Dedifferentiated amniotic fluid mesenchymal stem cell (primary cell): ENCODE measurements around the gene SPTBN5.

Experiments
- DNase-seq: peaks from one replicate; pipeline ENCODE4 v3.0.0-alpha.2; 2016; ENCODE audit errors: extremely low spot score

SPTBN5 gene

DNA sequence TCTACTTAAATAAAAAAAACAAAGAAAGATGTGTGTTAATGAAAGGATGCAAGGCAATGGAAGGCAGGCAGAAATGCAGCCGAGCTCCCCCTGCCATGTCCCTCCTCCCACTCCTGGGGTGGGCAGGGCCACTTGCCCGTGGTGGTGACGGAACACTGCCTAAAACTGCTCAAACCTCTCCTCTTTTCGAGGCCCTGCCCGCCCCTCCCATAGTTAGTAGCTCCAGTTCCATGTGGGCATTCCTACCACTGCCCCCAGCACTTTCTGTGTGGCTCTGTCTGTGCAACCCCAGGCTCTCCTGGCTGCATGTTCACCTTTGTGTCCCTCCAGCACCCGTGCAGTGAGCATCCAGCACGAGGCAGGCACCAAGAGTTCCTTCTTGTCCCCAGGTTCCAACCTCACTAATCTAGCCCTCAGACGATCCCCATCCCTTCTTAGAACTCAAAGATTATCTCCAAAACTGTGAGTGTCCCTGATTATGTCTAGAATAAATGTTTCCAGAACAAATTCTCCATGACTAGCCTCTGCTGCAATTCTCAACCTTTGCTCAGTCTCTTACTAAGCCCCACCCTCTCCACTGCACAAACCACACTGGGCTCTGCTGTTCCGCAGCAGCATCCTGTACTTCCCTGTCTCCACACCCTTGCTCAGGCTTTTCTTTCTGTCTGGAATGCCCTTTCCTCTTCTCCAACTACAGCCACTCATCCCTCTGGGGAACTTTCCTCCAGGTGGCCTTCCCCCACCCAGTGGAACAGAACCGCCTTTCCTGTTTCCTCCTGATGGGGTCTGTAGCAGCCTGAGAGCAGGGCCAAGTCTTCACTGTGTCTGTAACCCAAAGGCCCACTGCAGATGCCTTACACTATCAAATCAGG is 32.6 kb upstream of the SPTBN5 start:
- no peak for DNase-seq

DNA sequence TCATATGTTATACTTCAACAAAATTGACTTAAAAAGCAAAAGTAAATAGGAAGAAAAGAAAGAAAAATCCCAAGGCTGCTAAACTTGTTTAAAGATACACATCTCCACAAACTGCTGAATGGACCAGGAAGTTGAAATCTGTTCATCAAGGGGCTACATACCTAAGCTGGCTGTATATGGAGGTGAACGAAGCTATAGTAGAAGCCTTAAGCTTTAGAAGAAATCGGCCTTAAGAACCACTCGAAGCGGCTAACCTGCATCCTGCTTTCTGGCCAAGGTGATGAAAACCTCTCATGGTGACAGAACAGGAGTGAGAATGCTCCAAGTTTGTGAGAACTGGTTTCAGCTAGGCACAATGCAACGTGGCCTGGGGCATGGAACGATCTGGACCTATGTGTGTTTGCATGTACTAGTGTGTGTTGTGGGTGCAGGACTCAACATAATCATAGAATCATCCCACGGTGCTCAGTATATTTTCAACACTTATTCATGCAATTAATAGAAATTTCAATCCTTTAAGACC is 31.3 kb upstream of the SPTBN5 start:
- no peak for DNase-seq

DNA sequence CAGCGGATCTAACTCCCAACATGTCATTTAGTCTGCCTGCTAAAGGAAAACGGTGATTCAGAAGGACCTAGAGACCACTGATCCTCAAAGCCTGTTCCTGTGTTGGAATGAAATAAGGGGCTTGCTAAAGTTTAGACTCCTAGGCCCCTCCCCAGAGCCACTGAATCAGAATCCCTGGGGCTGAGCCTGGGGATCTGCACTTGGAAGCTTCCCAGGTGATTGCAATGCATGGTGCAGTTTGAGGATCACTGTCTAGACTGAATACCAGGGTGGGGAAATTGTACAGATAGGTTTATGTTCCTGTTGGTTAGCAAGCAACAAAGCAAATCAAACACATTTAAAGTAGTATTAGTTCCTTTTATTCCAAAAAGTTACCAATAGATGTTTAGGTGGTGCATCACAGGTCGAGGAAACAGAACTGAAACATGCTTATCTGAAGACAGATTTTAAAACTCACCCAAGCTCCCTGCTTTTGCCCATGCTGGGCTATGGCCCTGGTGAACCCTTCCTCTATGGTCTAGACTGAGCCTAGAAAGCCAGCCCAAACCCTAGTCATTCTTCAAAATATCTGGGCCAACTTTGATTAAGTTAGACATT is 29.6 kb upstream of the SPTBN5 start:
- DNase-seq, result no peak

DNA sequence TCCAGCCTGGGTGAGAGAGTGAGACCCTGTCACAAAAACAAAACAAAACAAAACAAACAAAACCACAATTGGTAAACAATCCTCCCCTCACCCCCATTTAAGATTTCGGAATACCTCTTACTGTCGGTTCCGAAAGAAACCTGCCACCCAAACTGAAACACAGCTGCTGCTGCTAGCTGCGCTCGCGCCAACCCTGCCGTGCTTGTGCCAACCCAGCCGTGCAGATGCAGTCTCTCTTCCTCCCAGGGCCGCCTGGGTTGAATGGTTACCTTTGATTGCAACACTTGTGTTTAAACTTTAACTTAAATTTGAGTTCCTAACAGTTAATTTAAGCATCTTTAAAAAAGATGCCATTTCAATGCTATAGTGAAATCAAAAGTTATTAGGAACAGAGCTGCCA is 28.5 kb upstream of the SPTBN5 start:
- DNase-seq, result no peak

DNA sequence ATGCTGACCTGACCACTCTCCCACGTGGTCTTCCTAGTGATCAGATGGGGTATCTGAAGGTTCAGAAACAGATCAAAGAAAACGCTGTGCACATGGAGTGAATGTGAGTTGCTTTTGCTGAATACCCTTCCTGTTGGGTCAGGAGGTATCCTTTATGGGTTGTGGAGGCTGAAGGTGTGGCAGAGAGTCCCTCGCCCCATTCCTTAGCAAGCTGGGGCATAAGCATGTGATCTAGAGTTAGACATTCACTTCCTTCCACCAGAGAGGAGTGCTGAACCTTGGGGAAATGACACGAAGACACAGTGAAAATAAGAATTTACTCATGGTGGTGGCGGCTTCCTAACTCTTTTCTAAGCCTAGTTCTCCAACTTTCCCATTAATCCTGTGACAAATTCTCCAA is 27.8 kb upstream of the SPTBN5 start:
- DNase-seq, result no peak

DNA sequence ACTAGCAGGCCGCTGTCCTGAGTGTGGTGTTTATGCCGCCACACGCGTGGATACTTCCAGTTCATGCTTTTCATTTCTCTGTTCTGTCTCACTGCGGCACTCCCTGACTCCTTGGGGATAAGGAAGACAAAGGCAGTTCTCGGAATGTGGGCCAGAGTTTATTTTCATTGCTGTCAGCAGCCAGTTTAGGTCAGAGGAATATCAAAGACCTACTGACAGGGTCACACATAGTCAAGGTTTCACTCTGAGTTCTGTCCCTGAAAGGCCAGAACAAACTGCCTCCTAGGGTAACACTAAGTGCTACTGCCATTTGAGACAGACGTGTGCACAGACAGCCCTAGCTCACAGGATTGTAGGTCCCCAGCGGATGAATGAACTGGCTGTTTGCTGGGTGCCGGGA is 27.3 kb upstream of the SPTBN5 start:
- DNase-seq, result no peak

DNA sequence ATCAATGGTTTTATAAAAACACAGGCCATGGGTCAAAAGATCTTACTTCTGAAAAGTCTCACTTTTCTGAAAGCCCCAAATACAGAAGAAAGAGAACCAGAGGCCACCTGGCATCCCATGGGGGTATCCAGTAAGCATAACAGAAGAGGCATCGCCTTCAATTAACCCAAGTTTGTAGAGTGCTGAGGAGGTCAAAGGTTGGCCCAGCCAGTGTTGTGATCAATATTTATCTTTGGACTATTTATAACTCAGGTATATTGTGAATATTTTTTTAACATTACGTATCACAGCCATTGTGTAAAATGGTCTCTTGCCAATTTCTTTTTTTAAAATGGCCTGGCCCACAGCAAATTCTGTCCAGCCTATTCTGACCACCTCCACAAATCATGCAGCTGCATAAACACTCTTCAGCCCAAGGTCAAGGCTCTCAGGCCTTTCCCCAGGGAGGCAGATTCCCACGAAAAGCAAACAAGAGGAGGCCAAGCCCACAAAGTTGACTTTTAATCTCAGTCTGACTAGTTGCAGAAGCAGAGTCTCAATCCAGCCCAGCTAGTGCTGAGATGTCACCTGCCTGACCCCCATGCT is 26.2 kb upstream of the SPTBN5 start:
- DNase-seq, result no peak

DNA sequence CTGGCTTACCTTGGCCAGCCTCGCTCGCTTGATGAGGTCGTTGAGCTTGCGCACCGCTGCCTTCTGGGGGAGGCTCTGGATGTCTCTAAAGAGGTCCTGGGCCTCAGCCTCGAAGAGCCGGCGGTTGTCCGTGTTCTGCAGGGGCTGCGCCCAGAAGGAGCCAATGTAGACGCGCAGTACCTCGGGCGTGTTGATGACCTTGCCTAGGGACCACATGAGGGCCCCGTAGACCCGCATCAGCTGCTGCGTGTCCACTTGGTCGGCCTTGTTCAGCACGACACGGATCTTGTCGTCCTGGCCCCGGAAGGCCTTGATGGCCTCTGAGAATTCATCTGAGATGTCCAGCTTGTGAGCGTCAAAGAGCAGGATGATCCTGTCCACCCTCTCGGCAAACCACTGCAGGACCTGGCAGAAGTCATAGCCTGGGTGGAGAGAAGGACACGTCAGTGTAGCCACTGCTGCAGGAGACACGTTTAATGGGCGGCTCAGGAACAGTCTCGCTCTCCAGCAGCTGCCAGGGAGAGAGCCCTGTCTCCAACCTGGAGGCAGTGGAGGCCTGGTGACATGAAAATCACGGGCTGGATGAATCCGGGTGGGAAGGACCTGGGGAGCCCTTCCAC is 25.5 kb upstream of the SPTBN5 start:
- DNase-seq, result no peak

DNA sequence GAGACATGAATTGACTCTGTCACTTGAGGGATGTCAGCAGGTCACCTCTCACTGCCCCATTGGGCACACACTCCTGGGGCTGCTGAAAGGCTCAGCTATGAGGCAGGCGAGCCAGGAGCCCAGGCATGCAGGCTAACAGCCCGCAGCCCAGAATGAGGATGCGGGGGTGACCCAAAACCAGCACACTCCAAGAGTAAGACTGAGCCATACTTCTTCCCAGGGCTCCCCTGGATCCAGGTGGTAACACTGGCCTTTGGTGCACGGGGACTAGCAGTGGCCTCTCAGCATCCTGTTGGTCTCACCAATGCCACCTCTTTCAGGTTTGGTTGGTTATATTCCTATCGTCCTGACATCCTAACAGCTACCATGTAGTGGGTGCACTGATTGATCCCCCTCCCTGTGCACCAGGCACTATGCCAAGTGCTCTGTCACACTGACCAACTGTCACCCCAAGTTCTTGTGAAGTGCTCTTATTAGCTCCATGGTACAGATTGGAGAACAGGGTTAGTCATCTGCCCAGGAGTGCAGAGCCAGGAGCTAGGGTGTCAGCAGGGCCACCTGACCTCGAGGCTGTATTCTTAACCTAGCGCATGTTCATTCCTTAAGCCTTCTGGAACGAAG is 24.8 kb upstream of the SPTBN5 start:
- no peak for DNase-seq

DNA sequence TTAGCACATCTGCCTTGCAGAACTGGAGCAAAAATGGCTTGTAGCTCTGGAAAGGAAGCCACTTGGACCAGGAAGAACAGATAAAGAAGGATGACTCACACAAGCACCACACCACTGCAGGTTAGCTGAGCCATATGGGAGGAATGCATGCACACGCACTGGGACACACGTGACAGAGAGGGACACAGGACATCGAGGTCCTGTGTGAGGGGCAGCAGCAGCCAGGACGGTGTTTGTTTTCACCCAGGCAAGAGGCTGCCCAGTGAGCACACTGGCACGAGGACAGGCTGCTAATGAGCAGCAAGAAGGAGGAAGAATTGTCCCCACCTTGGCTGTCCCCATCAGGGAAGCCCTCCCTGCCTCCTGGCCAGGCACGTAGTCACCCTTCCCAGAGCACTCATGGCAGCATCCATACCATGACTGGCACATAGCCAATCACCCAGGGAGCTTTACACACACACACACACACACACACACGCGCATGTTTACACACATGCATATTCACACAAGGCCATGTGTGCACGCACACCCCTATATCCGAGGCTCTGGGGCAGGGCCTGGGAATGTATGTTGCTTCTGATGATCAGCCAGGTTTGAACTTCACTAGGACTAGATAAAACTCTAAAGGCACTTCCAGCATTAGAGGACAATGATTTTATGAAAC is 24.0 kb upstream of the SPTBN5 start:
- DNase-seq, result no peak

DNA sequence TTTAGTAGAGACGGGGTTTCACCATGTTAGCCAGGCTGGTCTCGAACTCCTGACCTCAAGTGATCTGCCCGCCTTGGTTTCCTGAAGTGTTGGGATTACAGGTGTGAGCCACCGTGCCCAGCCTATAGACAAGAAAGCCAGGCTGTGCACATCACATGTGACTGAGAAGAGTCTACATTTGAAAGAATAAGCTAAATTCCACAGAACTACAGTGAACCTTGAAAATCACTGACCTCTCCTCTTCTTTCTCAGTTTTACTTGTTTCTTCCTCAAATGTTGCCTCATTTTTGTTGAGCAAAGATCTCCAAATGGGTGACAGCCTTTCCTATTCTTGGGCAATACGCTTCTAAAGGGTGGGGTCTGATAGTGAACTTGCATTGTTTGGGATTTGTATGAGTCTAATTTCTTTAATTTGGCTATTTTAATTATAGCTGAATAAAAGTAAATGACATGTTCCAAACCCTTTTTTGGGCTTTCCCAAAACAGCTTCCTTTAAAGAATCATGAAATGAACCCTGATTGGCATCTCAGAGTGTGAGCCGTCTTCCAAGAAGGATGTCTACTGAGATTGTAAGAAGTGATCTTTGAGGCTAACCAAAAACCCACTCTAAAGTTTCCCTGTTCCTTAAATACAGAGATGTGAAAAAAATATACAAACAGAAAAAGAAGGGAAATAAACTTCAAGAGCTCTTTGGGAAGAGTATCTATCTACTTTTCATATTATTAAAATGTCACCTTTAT is 21.6 kb upstream of the SPTBN5 start:
- no peak for DNase-seq

DNA sequence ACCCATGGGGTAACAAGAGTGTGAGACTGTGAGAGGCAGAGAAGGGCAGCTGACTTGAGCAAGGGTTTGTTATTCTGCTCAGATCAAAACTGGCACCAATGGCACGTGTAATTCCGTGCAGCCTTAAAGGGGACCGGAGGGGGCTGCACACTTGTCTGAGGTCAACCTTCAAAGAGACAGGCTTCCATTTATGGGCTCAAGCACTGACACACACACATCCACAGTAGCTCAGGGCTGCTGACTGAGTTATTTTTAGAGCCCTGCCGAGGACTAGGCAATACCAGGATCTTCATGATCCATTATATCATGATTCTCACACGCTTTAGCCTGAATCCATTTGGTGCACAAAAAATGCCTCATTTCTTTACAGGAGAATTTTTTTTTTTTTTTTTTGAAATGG is 20.6 kb upstream of the SPTBN5 start:
- DNase-seq, result no peak

DNA sequence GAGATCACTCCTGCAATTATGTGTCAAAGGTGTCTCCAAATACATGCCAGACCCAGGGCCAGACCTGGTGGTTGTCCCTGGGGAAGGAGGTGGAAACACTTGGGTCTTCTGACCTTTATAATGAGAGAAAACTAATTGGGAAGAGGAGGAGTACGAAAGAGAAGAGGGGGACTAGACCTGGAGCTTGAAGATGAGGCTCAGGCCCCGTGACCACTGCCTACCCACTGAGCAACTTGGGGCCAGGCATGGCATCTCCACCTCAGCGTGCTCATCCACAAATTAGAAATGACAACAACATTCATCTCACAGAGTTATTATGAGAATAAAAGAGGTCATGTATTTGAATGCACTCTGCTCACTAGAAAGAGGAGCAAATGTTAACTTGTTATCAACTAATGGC is 19.4 kb upstream of the SPTBN5 start:
- no peak for DNase-seq

DNA sequence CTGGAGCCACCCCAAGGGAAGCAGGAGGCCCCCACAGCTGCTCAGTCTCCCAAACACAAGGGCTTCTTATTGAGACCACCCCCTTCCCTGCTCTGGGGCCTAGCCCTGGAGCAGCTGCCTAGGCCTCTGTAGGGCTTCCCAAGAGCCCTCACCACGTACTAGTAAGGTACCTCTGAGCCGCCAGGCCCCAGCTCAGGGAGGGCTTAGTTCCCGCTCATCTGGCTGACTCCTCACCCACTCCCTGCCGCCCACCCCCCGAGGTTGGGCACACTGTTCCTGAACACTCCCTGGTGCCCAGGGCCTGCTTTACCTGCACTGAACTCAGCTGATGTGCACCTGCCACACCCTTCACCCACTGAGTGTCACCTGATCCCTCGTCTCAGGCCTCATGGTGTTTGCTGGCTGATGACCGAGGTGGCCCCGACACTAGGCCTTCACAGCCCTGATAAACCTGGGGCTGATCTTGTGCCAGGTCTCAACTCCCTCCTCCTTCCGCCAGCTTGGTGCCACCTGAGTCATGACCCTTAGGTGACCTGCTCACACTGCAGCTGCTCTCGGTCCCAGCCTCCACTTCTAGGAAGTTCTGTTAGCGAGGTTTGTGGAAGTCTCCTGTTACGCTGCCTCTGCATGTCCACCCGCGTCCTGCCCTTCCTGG is 18.0 kb upstream of the SPTBN5 start:
- DNase-seq, result no peak

DNA sequence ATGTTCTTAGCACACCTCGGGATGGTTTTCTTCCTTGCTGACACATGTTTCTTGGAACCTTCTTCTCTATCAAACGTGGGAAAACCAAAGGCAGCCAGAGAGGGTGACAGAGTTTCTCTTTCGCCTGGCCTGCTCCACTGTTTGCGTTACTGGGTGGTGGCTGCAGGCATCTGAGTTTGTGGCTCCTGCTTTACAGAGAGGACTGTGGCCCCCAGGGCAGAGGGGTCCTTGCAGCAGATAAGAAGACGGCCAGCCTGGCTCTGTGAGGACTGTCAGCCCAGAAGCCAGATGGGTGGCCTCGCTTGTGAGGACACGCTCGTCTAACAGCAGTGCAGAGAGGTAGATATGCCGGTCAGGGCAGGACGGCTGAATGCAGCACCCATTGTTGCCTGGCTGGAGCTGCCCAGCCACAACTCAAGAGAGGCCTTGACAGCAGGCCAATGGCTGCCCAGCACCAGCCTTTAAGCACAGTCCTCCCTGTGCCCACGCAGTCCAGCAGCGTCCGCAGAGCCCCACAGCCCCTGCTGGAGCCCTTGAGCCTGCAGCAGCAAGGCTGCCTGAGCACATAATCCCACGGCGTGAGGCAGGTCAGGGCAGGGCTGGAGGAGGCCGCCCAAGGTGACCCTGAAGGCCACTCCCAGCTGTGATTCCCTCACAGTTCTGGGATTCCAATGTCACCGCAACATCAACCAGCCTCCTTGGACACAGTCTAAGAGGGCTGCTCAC is 15.0 kb upstream of the SPTBN5 start:
- no peak for DNase-seq

DNA sequence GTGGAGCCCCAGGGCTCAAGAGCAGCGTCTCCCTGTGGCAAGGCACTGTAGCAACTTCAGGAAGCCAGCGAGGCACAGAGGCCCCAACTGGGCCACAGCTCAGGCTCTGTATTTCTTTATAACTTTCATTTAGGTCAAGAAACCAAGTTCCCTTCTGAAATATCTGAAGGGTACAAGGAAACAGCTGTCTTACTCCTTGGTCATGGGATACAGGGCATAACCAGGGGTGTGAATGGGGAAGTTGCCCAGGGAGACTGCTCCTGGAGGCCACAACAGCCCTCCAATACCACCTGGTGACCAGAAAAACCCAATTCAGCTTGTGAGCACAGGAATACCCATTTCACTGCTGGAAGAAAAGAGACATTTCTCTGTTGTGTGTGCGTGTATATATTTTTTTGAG is 13.3 kb upstream of the SPTBN5 start:
- no peak for DNase-seq

DNA sequence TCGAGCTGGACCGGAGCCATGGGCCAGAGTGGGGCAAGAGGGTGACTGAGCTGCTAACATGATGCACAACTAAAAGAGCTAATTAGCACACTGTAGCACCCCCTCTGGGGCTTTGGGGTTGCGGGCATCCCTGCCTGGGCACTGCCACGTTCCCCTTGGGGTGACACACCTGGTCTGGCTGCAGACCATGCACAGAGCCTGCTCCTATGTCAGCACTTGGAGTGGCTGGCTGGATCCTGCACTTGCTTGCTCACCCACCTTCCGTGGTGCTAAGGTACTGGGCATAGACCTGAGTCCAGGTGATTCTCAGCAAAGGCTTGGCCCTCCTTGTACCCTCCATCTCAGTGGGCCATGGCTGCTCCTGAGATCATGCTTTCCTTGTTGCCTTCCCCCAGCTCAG is 12.8 kb upstream of the SPTBN5 start:
- DNase-seq, result no peak

DNA sequence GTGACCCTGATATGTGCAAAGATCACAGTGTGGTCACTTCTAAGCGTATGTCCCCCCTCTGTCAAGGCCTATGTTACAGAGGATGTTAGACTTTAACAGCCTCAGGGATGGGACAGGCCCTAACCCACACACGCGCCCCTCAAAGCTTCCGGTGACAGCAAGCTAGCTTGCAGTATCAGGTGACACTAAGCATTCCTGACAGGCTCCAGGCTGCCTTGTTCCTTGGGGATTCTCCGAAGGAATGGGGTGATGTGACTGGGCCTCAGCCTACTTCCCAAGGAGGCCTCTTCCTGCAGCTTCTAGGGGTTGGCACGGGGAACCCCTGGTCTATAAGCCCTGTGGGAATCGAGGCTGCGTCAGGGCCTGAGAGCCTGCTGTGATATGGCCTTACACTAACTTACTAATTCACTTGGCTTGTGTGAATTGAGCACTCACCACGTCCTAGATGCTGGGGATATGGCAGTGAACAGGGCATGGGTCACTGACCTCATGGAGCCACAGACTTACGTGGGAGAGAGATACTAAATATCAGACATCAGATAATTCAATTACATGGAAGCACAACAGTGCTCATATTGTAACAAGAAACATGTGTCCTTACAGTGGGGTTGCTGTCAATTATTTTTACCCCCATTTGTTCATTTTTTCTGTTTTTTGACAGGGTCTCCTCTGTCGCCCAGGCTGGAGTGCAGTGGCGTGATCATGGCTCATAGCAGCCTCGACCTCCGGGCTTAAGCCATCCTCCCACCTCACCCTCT is 11.4 kb upstream of the SPTBN5 start:
- no peak for DNase-seq

DNA sequence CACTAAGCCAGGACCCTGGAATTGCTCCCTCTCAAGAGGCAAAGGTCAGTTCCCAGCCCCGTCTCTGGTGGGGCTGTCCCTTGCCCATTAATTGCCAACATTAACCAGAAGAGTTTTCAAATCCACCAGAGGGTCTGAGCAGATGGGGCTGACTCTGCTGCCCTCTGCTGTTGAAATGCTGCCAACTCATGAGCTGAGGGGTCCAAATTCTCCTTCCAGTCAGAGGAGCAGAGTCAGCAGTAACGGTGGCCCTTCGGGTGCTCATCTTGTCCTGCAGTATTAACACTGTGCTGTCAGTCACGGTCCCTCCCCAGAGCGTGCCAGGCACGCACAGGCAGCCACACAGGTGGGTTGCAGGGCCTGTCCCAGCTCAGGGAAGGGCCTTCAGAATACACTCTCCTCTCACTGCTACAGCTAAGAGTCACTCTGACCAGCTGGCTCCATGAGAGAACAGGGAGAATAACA is 10.7 kb upstream of the SPTBN5 start:
- DNase-seq, result peak; percentile 31
